ENCODE measurements around the gene IFI16.
"Not testable (repeated sequence)": the region's sequence is repeated elsewhere in the genome, so short reads cannot be mapped to it uniquely, and the experiment has no call there.

IFI16 gene

DNA sequence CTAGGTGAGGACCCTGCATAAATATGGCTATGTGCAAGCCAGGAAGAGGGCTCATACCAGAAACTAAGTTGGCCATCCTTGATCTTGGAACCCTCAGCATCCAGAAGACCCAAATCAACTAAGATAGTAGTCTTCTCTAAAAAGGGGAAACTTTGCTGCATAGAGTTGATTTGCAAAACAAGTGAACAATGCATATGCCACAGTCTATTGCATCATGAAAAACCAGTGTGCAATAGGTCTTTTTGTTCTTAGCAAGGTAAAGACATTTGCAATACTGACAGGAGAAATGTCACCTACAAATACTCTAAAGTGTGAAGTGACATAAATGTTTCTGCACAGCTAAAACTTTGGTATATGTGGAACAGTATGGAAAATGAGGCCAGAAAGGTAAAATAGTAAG is 2.0 kb upstream of the IFI16 start:
- H3K9ac ChIP-seq (ENCODE audit: insufficient read length, low read depth) = no peak overlapping the region
- H3K9me3 ChIP-seq (ENCODE audit: insufficient read depth, low read length) = no peaks in the 10 kb centered on the region; the same call in 1 of the 2 replicates
- peaks cover 5% of the 10 kb centered on the region for H3K4me1 ChIP-seq (ENCODE audit: insufficient read depth, insufficient read length)
- no peak overlapping the region for H3K4me3 ChIP-seq (ENCODE audit: insufficient read length, low read depth)
- no peaks in the 10 kb centered on the region for H3K36me3 ChIP-seq (ENCODE audit: insufficient read depth, insufficient read length, low read length)
- H3K27me3 ChIP-seq (ENCODE audit: insufficient read depth, insufficient read length) = no peaks in the 10 kb centered on the region
- no peak for DNase-seq (ENCODE audit: low read depth, low spot score)
- TF ChIP-seq YY1 (IDR thresholded peaks at IDR 0.05; ENCODE audit: insufficient read depth, insufficient read length) (no peak), ZNF274 (IDR thresholded peaks at IDR 0.05; ENCODE audit: low read depth, low read length) (no peak), SUZ12 (IDR thresholded peaks at IDR 0.05; ENCODE audit: extremely low read depth, insufficient read depth, insufficient read length) (no peak)

- Histone ChIP-seq H3K36me3 (ENCODE audit: insufficient read depth, insufficient read length, low read length) (no peaks in the 10 kb centered on the region), H3K9me3 (ENCODE audit: insufficient read depth, low read length) (no peaks in the 10 kb centered on the region; the same call in 1 of the 2 replicates), H3K9ac (ENCODE audit: insufficient read length, low read depth) (no peak overlapping the region), H3K27me3 (ENCODE audit: insufficient read depth, insufficient read length) (no peaks in the 10 kb centered on the region), H3K4me1 (ENCODE audit: insufficient read depth, insufficient read length) (peaks cover 5% of the 10 kb centered on the region), H3K4me3 (ENCODE audit: insufficient read length, low read depth) (no peak overlapping the region)
- TF ChIP-seq YY1 (IDR thresholded peaks at IDR 0.05; ENCODE audit: insufficient read depth, insufficient read length) (no peak), ZNF274 (IDR thresholded peaks at IDR 0.05; ENCODE audit: low read depth, low read length) (no peak), SUZ12 (IDR thresholded peaks at IDR 0.05; ENCODE audit: extremely low read depth, insufficient read depth, insufficient read length) (no peak)
- DNase-seq (ENCODE audit: low read depth, low spot score) = no peak
Observed at GRCh38 chr1:159008744-159009188, 941 bp upstream of the IFI16 start.

GRCh38 chr1:159009287-159009686 is 420 bp upstream of the IFI16 start:
- no peak for TF ChIP-seq YY1 (IDR thresholded peaks at IDR 0.05; ENCODE audit: insufficient read depth, insufficient read length)
- TF ChIP-seq ZNF274 (IDR thresholded peaks at IDR 0.05; ENCODE audit: low read depth, low read length) = no peak
- no peak for TF ChIP-seq SUZ12 (IDR thresholded peaks at IDR 0.05; ENCODE audit: extremely low read depth, insufficient read depth, insufficient read length)
- DNase-seq (ENCODE audit: low read depth, low spot score) = no peak
- Histone ChIP-seq H3K9me3 (ENCODE audit: insufficient read depth, low read length) (no peaks in the 10 kb centered on the region; the same call in 1 of the 2 replicates), H3K4me3 (ENCODE audit: insufficient read length, low read depth) (no peak overlapping the region), H3K36me3 (ENCODE audit: insufficient read depth, insufficient read length, low read length) (no peaks in the 10 kb centered on the region), H3K27me3 (ENCODE audit: insufficient read depth, insufficient read length) (no peaks in the 10 kb centered on the region), H3K9ac (ENCODE audit: insufficient read length, low read depth) (no peak overlapping the region), H3K4me1 (ENCODE audit: insufficient read depth, insufficient read length) (peaks cover 5% of the 10 kb centered on the region)

DNA sequence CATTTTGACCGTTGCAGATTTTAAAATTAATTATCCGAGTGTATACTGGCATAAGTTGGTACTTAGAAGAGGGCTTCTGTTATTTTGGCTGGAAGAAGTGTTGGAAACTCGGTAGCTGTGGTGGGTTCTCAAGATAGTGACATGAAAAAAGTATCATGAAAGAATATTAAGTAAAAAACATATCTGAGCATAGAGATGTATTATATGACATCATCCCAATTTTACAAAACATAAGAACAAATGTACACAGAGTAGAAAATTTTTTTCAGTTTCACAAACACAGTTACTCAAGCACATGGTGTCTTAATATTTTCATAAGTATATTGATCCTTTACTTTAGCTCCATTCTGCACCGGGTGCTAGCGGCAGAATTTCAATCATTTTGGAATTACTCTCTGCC is 684 bp downstream of the IFI16 start:
- no peaks in the 10 kb centered on the region for H3K36me3 ChIP-seq (ENCODE audit: insufficient read depth, insufficient read length, low read length)
- H3K4me3 ChIP-seq (ENCODE audit: insufficient read length, low read depth) = no peak overlapping the region
- no peak for DNase-seq (ENCODE audit: low read depth, low spot score)
- no peak overlapping the region for H3K9ac ChIP-seq (ENCODE audit: insufficient read length, low read depth)
- H3K9me3 ChIP-seq (ENCODE audit: insufficient read depth, low read length) = no peaks in the 10 kb centered on the region; the same call in none of the 2 replicates
- no peaks in the 10 kb centered on the region for H3K27me3 ChIP-seq (ENCODE audit: insufficient read depth, insufficient read length)
- no peaks in the 10 kb centered on the region for H3K4me1 ChIP-seq (ENCODE audit: insufficient read depth, insufficient read length)
- TF ChIP-seq SUZ12 (IDR thresholded peaks at IDR 0.05; ENCODE audit: extremely low read depth, insufficient read depth, insufficient read length) = no peak
- no peak for TF ChIP-seq ZNF274 (IDR thresholded peaks at IDR 0.05; ENCODE audit: low read depth, low read length)
- TF ChIP-seq YY1 (IDR thresholded peaks at IDR 0.05; ENCODE audit: insufficient read depth, insufficient read length) = no peak

GRCh38 chr1:159011001-159011400 is 1.3 kb downstream of the IFI16 start:
- not testable (repeated sequence) for DNase-seq (ENCODE audit: low read depth, low spot score); H3K9ac ChIP-seq (ENCODE audit: insufficient read length, low read depth); H3K36me3 ChIP-seq (ENCODE audit: insufficient read depth, insufficient read length, low read length); H3K4me1 ChIP-seq (ENCODE audit: insufficient read depth, insufficient read length); H3K9me3 ChIP-seq (ENCODE audit: insufficient read depth, low read length); H3K4me3 ChIP-seq (ENCODE audit: insufficient read length, low read depth); H3K27me3 ChIP-seq (ENCODE audit: insufficient read depth, insufficient read length)

DNA sequence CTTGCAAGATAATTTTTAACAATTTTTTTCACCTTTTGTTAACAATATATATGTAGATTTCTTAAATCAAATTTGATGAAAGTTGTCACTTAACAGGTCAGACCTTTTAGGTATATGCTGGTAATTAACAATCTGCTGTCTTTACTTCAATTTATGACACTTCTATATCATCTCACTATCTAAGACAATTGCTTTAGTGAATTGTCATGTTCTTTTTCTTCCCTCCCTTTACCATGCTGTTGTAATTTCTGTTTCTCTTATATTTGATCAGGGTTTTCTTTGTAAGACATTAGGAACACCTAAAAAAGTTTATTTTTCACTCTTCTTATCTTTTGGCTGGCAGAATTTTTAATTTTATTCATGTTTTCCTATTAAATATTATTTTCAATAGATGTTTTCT is 2.0 kb downstream of the IFI16 start:
- Histone ChIP-seq H3K4me3 (ENCODE audit: insufficient read length, low read depth) (no peak overlapping the region), H3K27me3 (ENCODE audit: insufficient read depth, insufficient read length) (no peaks in the 10 kb centered on the region), H3K36me3 (ENCODE audit: insufficient read depth, insufficient read length, low read length) (peaks cover 4% of the 10 kb centered on the region), H3K9ac (ENCODE audit: insufficient read length, low read depth) (no peak overlapping the region), H3K4me1 (ENCODE audit: insufficient read depth, insufficient read length) (no peaks in the 10 kb centered on the region), H3K9me3 (ENCODE audit: insufficient read depth, low read length) (no peaks in the 10 kb centered on the region; the same call in none of the 2 replicates)
- DNase-seq (ENCODE audit: low read depth, low spot score) = no peak
- TF ChIP-seq YY1 (IDR thresholded peaks at IDR 0.05; ENCODE audit: insufficient read depth, insufficient read length) = no peak
- no peak for TF ChIP-seq SUZ12 (IDR thresholded peaks at IDR 0.05; ENCODE audit: extremely low read depth, insufficient read depth, insufficient read length)
- TF ChIP-seq ZNF274 (IDR thresholded peaks at IDR 0.05; ENCODE audit: low read depth, low read length) = no peak

GRCh38 chr1:159012495-159012894 is 2.8 kb downstream of the IFI16 start:
- no peaks in the 10 kb centered on the region; the same call in none of the 2 replicates for H3K9me3 ChIP-seq (ENCODE audit: insufficient read depth, low read length)
- TF ChIP-seq SUZ12 (IDR thresholded peaks at IDR 0.05; ENCODE audit: extremely low read depth, insufficient read depth, insufficient read length) = no peak
- no peak for TF ChIP-seq YY1 (IDR thresholded peaks at IDR 0.05; ENCODE audit: insufficient read depth, insufficient read length)
- no peak for TF ChIP-seq ZNF274 (IDR thresholded peaks at IDR 0.05; ENCODE audit: low read depth, low read length)
- no peak overlapping the region for H3K4me3 ChIP-seq (ENCODE audit: insufficient read length, low read depth)
- no peak for DNase-seq (ENCODE audit: low read depth, low spot score)
- no peaks in the 10 kb centered on the region for H3K27me3 ChIP-seq (ENCODE audit: insufficient read depth, insufficient read length)
- H3K9ac ChIP-seq (ENCODE audit: insufficient read length, low read depth) = no peak overlapping the region
- peaks cover 6% of the 10 kb centered on the region for H3K36me3 ChIP-seq (ENCODE audit: insufficient read depth, insufficient read length, low read length)
- H3K4me1 ChIP-seq (ENCODE audit: insufficient read depth, insufficient read length) = no peaks in the 10 kb centered on the region

Measured in NT2/D1 (cell line).